H54 (cell line): ENCODE measurements around the gene B4GALNT2.
"Not testable (repeated sequence)": the region's sequence is repeated elsewhere in the genome, so short reads cannot be mapped to it uniquely, and the experiment has no call there.

Source experiments
- DNase-seq: peaks from one replicate; pipeline ENCODE4 v3.0.0; 2011; ENCODE audit warnings: low spot score, mixed read lengths; ENCODE audit not compliant: insufficient read length
- FAIRE-seq: peaks from 3 replicates; lab custom pipeline; 2011; peaks lifted over from hg19 to GRCh38; lab: Jason Lieb, UNC
- POLR2A ChIP-seq: IDR thresholded peaks from 2 replicates; pipeline ENCODE4 v1.6.1; 2011; ENCODE audit warnings: low read depth, mild to moderate bottlenecking, low read length

B4GALNT2 gene, protein sequence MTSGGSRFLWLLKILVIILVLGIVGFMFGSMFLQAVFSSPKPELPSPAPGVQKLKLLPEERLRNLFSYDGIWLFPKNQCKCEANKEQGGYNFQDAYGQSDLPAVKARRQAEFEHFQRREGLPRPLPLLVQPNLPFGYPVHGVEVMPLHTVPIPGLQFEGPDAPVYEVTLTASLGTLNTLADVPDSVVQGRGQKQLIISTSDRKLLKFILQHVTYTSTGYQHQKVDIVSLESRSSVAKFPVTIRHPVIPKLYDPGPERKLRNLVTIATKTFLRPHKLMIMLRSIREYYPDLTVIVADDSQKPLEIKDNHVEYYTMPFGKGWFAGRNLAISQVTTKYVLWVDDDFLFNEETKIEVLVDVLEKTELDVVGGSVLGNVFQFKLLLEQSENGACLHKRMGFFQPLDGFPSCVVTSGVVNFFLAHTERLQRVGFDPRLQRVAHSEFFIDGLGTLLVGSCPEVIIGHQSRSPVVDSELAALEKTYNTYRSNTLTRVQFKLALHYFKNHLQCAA

DNA sequence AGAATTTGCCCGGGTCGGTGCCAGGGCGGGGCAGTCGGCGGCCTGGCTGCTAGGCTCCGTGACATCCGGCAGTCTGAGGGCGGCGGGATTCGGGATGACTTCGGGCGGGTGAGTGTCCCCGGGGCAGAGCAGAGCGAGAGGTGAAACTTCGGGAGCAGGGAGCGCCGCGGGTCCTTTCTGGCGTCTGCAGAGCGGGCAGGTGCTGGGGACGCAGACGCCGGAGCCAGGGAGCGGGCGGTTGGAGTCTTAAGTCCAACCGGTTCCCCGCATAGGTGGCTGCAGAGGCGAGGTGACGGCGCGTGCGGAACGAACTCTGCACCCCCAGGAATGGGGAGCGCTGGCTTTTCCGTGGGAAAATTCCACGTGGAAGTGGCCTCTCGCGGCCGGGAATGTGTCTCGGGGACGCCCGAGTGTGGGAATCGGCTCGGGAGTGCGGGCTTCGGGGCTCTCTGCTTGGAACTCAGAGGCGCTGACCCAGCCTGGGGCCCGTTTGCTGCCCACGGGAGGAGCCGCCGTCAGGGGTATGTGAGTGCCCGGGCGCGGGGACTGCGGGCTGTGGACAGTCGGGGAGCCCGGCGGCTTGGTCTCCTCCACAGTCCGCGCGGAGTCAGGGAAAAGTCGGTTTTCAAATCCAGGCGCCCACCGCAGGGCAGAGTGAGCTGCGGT, at the start of gene B4GALNT2:
Gene B4GALNT2, plus strand, starts transcription at position 71 of the 666 bp plus-strand sequence. Its CDS starts 24 bp downstream, at position 95.
- no peak for TF ChIP-seq POLR2A
- no peak for DNase-seq
- no peak for FAIRE-seq

DNA sequence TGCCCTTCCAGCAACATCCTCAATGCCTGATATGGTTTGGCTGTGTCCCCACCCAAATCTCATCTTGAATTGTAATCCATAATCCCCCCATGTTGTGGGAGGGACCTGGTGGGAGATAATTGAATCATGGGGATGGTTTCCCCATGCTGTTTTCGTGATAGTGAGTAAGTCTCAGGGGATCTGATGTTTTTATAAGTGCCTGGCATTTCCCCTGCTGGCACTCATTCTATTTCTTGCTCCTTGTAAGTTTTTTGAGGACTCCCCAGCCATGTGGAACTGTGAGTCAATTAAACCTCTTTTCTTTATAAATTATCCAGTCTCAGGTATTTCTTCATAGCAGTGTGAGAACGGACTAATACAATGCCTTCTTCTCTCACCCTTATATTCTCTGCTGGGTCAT, 47.5 kb upstream of the B4GALNT2 start:
- DNase-seq, FAIRE-seq: not testable (repeated sequence)

DNA sequence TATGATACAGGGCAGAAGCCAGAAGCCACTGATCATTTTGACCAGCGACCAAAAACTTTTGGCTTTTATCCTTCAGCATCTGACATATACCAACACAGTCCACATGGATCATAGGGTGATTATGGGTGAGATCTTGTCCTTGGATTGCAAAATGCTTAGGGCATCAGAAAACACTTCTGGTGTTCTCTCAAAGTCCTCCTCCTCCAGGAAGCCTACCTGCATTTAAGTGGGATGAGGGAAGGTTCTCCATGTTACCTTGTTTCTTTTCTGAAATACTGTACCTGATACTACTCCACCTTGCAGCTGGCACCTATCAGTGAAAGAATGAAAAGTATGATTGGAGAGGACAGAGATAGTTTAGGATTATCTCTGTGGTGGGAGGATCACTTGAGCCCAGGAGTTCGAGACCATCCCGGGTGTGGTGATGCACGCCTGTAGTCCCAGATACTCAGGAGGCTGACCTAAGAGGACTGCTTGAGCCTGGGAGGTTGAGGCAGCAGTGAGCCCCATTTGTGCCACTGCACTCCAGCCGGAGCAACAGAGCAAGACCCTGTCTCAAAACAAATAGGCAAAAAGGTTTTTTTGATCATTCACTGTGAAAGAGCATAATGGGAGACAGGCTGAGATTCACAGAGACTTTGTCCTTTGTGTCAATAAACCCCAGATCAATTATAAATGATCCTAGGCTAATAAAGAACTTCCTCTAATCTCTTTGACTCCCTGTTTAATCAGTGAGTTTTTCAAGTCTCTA, 46.8 kb upstream of the B4GALNT2 start:
- no peak for TF ChIP-seq POLR2A
- FAIRE-seq (no peak), DNase-seq (no peak)

DNA sequence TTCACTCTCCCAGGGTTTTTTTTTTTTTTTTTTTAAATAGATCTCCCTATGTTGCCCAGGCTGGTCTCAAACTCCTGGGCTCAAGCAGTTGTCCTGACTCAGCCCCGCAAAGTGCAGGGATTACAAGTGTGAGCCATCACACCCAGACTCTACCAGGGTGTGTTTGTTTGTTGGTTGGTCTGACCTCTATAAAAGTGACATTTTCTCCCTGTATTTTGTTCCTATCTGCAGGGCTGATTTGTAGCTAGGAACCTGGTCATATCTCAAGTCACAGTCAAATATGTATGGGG, 46.3 kb upstream of the B4GALNT2 start:
- no peak for DNase-seq
- no peak for TF ChIP-seq POLR2A
- FAIRE-seq: no peak

DNA sequence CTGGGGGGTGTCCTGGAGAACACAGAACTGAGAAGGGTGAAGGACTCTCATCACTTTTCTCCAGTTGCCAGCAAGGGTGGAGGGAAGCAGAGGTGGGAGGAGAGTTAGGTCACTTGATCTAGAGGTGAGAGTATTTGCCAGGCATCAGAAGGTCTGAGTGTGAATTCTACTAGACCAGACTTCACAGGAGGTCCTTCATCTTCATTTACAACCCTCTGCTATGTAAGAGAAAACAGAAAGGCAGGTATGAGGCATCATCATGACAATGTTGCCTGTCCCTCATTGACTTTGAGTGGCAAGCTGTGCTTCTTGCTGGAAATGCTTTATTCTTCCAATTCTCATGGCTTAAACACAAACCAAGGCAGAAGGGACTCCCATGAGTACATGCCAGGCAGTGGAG, 45.9 kb upstream of the B4GALNT2 start:
- DNase-seq (no peak), FAIRE-seq (no peak)
- TF ChIP-seq POLR2A: no peak

DNA sequence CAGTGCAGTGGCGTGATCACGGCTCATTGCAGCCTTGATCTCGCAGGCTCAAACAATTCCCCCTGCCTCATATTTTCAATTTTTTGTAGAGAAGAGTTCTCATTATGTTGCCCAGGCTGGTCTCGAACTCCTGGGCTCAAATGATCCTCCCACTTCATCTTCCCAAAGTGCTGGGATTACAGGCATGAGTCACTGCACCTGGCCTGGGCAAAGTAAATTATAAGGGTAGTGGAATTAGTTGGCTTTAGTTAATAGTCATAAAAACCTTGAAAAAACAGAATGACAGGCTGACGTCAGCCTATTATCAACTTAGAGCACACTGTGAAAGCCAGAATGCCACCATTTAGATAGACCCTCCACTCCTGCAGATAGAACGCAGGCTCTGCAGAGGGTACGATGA, 43.5 kb upstream of the B4GALNT2 start:
- DNase-seq: no peak
- no peak for TF ChIP-seq POLR2A
- FAIRE-seq: no peak

DNA sequence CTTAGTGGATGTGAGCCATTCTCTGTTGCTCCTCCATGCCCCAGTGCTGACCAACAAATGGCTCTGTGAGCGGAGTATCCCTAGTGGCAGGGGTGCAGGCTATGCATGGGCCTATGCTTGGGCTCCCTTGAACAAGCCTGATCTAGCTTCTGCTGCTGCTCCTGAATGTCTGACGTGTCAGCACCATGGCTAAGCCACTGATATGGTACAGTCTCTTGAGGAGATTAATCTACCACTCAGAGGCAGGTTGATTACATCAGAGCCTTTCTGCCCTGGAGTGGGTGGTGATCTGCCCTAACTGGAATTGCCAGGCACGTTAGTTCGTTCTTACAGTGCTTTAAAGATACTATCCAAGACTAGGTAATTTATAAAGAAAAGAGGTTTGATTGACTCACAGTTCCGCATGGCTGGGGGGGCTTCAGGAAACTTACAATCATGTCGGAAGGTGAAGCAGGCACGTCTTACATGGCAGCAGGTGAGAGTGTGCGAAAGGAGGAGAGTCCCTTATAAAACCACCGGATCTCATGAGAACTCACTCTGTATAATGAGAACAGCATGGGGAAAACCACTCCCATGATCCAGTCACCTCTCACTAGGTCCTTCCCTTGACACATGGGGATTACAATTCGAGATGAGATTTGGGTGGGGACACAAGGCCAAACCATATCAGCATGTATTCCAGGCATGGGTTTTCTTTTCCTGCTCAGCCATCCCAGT, 41.5 kb upstream of the B4GALNT2 start:
- no peak for DNase-seq
- no peak for TF ChIP-seq POLR2A
- no peak for FAIRE-seq

DNA sequence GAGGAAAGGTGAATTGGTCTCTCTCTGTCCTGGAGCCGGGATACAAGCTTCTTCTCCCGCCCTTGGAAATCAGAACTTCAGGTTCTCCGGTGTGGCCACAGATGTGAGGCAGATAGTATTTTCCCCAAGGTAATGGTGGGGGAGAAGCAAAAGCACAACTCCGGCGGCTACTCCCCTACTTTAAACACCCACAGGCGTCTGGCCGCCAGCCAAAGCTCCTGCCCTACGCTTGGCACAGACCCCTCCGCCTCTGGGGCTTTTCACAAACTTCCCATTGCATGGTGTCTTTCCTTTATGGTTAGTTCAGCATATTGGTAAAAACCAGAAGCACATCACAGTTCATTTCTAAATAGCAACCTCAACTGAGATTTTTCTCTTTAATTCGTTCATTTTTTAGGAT, 39.4 kb upstream of the B4GALNT2 start:
- FAIRE-seq (no peak), DNase-seq (no peak)
- no peak for TF ChIP-seq POLR2A

DNA sequence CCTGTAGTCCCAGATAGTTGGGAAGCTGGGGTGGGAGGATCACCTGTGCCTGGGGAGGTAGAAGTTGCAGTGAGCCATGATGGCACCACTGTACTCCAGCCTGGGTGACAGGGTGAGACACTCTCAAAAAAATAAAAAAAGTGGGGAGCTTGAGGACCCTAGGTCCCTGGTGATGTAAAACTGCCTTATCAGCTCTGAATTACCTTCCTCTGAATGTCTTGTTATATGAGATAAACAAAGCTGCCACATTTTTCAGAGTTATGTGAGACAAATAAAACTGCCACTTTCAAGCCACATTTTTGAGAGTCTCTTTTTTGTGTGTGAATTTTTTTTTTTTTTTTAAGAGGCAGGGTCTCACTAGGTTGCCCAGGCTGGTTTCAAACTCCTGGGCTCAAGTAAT, 32.0 kb upstream of the B4GALNT2 start:
- DNase-seq (no peak), FAIRE-seq (no peak)
- no peak for TF ChIP-seq POLR2A

DNA sequence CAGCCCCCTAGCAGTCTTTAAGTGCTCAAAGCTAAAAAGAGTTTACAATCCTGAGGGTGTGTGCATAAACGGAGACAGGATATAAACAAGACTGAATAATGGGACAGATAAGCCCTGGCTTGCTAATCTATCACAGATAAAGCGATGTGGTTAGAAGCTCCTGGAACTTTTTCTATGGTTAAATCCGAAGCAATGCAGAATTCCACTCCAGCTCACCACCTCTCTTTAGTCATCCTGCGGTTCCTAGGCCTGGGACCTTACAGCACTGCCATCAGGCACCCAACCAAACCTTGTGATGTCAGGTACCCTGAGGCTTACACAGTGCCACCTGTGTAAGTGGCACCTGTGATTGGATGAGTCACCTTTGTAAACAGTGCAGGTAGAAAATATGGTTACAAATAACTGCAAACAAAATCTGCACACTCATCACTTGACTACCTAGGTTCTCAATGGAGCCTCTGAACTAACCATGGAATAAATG, 31.5 kb upstream of the B4GALNT2 start:
- no peak for TF ChIP-seq POLR2A
- no peak for FAIRE-seq
- DNase-seq: peak; percentile 35

DNA sequence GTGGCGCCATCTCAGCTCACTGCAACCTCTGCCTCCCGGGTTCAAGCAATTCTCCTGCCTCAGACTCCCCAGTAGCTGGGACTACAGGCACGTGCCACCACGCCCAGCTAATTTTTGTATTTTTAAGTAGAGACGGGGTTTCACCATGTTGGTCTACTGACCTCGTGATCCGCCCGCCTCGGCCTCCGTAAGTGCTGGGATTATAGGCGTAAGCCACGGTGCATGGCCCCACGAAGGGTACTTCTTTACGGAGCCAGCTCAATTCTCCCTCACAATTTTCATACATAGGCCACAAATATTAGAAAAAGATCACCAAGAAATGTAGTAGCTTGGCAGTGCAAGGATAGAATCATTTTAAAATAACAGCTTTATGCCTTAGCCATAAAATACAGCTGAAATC, 29.2 kb upstream of the B4GALNT2 start:
- not testable (repeated sequence) for FAIRE-seq, DNase-seq

DNA sequence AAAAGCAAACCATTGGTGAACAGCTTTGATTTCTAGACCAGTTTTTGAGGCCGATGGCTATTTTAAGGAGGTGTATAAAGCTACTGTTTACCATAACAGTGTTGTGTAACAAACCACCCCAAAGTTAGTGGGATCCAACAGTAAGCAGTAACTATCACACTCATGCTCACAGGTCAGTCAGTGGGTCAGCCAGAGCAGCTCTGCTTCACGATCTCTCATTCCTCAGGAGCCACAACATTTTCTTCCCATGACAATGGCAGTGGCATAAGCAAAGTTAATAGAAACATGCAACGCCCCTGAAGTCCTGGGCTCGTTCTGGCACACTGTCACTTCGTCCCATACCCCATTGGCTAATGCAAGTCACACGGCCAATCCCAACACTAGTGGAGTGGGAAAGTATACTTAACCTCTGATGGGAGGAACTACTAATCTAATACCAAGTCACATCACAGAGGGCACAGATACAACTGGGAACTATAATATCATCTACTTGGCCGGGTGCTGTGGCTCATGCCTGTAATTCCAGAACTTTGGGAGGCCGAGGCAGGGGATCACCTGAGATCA, 28.0 kb upstream of the B4GALNT2 start:
- DNase-seq: no peak
- TF ChIP-seq POLR2A: no peak
- FAIRE-seq: no peak

DNA sequence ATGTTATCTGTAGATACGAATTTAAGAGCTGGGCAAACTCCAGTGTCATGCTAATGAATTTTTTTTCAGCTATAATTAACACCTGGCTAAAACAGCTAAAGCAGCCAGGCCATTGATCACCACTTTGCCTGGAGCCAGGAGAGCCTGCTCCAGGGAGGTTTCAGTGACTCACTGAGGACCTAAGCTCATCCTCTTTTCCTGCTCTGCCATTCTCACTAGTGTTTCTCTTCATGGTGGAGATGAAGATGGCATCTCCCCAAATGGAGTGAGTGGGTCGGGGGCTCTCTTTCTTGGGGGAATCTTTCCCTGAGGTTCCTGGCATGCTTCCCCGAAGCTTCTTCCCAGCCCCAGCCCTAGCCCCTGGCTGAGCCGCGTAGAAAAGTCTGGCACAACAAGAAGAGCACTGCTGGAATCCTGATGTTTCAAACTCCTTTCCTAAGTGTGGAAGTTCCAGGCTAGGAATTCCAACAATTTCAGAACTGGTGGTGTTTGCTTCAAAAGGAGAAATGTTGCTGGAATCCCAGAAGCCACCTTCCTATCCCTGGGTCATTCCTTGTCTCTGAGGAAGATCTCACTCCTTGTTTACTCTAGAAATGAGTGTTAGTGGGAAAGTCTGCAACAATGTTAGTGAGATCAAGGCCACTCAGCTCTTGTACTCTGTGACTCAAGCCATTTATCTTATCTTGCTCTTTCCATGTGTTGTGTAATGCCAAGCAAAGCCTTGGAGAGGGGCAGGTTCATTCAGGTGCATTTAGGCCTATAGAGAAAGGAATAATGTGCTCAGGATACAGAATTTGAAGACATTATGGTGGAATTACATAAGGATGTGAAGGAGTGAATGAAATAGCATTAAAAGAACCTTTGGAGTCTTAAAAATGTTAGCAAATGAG, 26.0 kb upstream of the B4GALNT2 start:
- DNase-seq: no peak
- no peak for FAIRE-seq
- TF ChIP-seq POLR2A: no peak
